ENCODE results near the gene GLI1. TPM values are rescaled to one million over a fixed set of nuclear protein-coding genes. Genes with fewer than 3 reads are reported as not detected.
"Not testable (repeated sequence)": the region's sequence is repeated elsewhere in the genome, so short reads cannot be mapped to it uniquely, and the experiment has no call there.

Gene GLI1
- 10 to 100 TPM; 15.0 to 31.1 (median 19.3) TPM for polyA plus RNA-seq (ENCODE audit: insufficient read length in 4 of 4)

- peak in 1 of 4 donors; percentile 33 for DNase-seq (ENCODE audit: low read depth in 4 of 4, low spot score in 2 of 4)
Observed at GRCh38 chr12:57459750-57460467, at the start of gene GLI1. Gene GLI1 (plus strand): TSS chr12:57459785. CDS start chr12:57463692, 3,907 bp downstream.

- no peak for DNase-seq (ENCODE audit: low read depth in 4 of 4, low spot score in 2 of 4)
Observed at GRCh38 chr12:57410534-57410933, 49.1 kb upstream of the GLI1 start.

- not testable (repeated sequence) for DNase-seq (ENCODE audit: low read depth in 4 of 4, low spot score in 2 of 4)
Observed at GRCh38 chr12:57414160-57414559, 45.4 kb upstream of the GLI1 start.

- no peak for DNase-seq (ENCODE audit: low read depth in 4 of 4, low spot score in 2 of 4)
Observed at GRCh38 chr12:57415088-57415487, 44.5 kb upstream of the GLI1 start.

GRCh38 chr12:57416039-57416996 is 43.3 kb upstream of the GLI1 start:
- DNase-seq (ENCODE audit: low read depth in 4 of 4, low spot score in 2 of 4): no peak

- no peak for DNase-seq (ENCODE audit: low read depth in 4 of 4, low spot score in 2 of 4)
Observed at GRCh38 chr12:57418255-57418654, 41.3 kb upstream of the GLI1 start.

GRCh38 chr12:57419495-57419894 is 40.1 kb upstream of the GLI1 start:
- no peak for DNase-seq (ENCODE audit: low read depth in 4 of 4, low spot score in 2 of 4)

GRCh38 chr12:57420482-57420881 is 39.1 kb upstream of the GLI1 start:
- DNase-seq (ENCODE audit: low read depth in 4 of 4, low spot score in 2 of 4): no peak

- not testable (repeated sequence) for DNase-seq (ENCODE audit: low read depth in 4 of 4, low spot score in 2 of 4)
Observed at GRCh38 chr12:57426948-57427347, 32.6 kb upstream of the GLI1 start.

- no peak for DNase-seq (ENCODE audit: low read depth in 4 of 4, low spot score in 2 of 4)
Observed at GRCh38 chr12:57428965-57429364, 30.6 kb upstream of the GLI1 start.

- DNase-seq (ENCODE audit: low read depth in 4 of 4, low spot score in 2 of 4): no peak
Observed at GRCh38 chr12:57429473-57430111, 30.0 kb upstream of the GLI1 start.

- no peak for DNase-seq (ENCODE audit: low read depth in 4 of 4, low spot score in 2 of 4)
Observed at GRCh38 chr12:57430112-57430930, 29.3 kb upstream of the GLI1 start.

- peak; percentile 60 to 90 (median 85) for DNase-seq (ENCODE audit: low read depth in 4 of 4, low spot score in 2 of 4)
Observed at GRCh38 chr12:57430931-57431566, 28.5 kb upstream of the GLI1 start, which contains the start of gene R3HDM2. Gene R3HDM2 (minus strand): TSS chr12:57431043. CDS start chr12:57310428, 120,615 bp downstream.

GRCh38 chr12:57431654-57432188 is 27.9 kb upstream of the GLI1 start:
- no peak for DNase-seq (ENCODE audit: low read depth in 4 of 4, low spot score in 2 of 4)

- no peak for DNase-seq (ENCODE audit: low read depth in 4 of 4, low spot score in 2 of 4)
Observed at GRCh38 chr12:57433370-57433769, 26.2 kb upstream of the GLI1 start.

- no peak for DNase-seq (ENCODE audit: low read depth in 4 of 4, low spot score in 2 of 4)
Observed at GRCh38 chr12:57434517-57435223, 24.9 kb upstream of the GLI1 start, which contains the start of gene INHBC. Gene INHBC (plus strand): TSS chr12:57434784. CDS start chr12:57434887, 103 bp downstream.

- no peak for DNase-seq (ENCODE audit: low read depth in 4 of 4, low spot score in 2 of 4)
Observed at GRCh38 chr12:57435293-57435692, 24.3 kb upstream of the GLI1 start.

GRCh38 chr12:57438400-57438799 is 21.2 kb upstream of the GLI1 start:
- DNase-seq (ENCODE audit: low read depth in 4 of 4, low spot score in 2 of 4): no peak
